Neural crest cell (in vitro differentiated cells): ENCODE data around the gene CDC6. TPM values are rescaled to one million over a fixed set of nuclear protein-coding genes. Genes with fewer than 3 reads are reported as not detected.

Source experiments
- DNase-seq: peaks from one replicate; pipeline ENCODE4 v3.0.0; 2021; ENCODE audit warnings: low read depth, mixed read lengths, low spot score
- H3K27ac Mint-ChIP-seq: one replicate; pipeline ENCODE4 v1.8.0; 2021; ENCODE audit warnings: mild to moderate bottlenecking, mixed read lengths; ENCODE audit not compliant: unreplicated experiment
- H3K27me3 Mint-ChIP-seq: 2 replicates; pipeline ENCODE4 v1.8.0; 2021; ENCODE audit warnings: low read depth, mild to moderate bottlenecking, mixed read lengths
- H3K36me3 Mint-ChIP-seq: 2 replicates; pipeline ENCODE4 v1.8.0; 2021; ENCODE audit warnings: low read depth, mild to moderate bottlenecking, mixed read lengths
- H3K4me1 Mint-ChIP-seq: 2 replicates; pipeline ENCODE4 v1.8.0; 2021; ENCODE audit warnings: mixed read lengths
- H3K4me3 Mint-ChIP-seq: one replicate; pipeline ENCODE4 v1.8.0; 2021; ENCODE audit warnings: mild to moderate bottlenecking, mixed read lengths
- H3K9me3 Mint-ChIP-seq: 2 replicates; pipeline ENCODE4 v1.8.0; 2021; ENCODE audit warnings: mixed read lengths
- CTCF ChIP-seq: fragments of 200-600 bp; sonication (generic); conservative IDR thresholded peaks from 2 replicates; pipeline ENCODE4 v1.5.0; 2021; ENCODE audit warnings: antibody characterized with exemption, mild to moderate bottlenecking
- total RNA-seq: library from RNA; stranded (reverse); gene quantifications from 2 replicates; pipeline ENCODE4 v1.2.1, GENCODE V29; 2021

CDC6 gene
- total RNA-seq, 1 donor from 2014 or later: 94.5 TPM

DNA sequence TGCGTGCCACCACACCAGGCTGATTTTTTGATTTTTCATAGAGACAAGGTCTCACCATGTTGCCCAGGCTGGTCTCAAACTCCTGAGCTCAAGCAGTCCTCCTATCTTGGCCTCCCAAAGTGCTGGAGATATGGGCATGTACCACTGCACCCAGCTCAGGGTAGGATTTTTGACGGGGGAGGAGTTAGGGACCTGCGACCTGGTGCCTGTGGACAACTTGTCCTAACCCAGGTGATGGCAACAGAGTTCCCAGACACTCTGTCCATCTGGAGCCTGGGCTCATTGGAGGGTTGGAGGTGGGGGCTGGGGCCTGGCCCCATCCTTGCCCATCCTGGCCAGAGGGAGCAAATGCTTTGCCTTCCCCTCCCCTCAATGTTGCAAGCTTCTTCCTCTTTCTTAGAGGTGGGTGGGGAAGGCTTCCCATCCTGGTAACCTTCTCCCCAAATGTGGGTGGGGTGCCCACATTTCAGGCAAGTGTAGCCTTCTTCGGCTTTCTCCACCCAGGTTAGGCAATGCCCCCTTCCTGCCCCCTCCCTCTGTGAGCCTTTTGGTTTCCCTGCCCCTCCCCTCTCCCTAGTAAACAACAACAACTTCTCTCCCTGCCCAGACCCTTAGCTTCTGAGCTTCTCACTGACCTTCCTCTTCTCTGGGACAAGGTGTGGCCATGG is 46.2 kb downstream of the CDC6 start:
- H3K27ac Mint-ChIP-seq: no peak overlapping the region
- no peaks in the 10 kb centered on the region for H3K27me3 Mint-ChIP-seq
- no peak for DNase-seq
- peaks cover 21% of the 10 kb centered on the region for H3K4me1 Mint-ChIP-seq
- H3K36me3 Mint-ChIP-seq: no peaks in the 10 kb centered on the region
- no peaks in the 10 kb centered on the region for H3K9me3 Mint-ChIP-seq
- no peak for TF ChIP-seq CTCF
- no peak overlapping the region for H3K4me3 Mint-ChIP-seq

DNA sequence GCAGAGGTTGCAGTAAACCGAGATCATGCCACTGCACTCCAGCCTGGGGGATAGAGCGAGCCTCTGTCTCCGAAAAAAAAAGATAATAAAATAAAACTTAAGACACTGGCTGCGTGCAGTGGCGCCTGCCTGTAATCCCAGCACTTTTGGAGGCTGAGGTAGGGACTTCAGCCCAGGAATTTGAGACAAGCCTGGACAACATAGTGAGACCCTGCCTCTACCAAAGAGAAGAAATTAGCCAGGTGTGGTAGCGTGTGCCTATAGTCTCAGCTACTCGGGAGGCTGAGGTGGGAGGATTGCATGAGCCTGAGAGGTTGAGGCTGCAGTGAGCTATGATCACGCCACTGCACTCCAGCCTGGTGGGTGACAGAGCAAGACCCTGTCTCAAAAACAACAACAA is 47.9 kb downstream of the CDC6 start:
- no peaks in the 10 kb centered on the region for H3K36me3 Mint-ChIP-seq
- H3K4me3 Mint-ChIP-seq: no peak overlapping the region
- H3K4me1 Mint-ChIP-seq: peaks cover 33% of the 10 kb centered on the region
- H3K9me3 Mint-ChIP-seq: no peaks in the 10 kb centered on the region
- DNase-seq: no peak
- TF ChIP-seq CTCF: no peak
- no peak overlapping the region for H3K27ac Mint-ChIP-seq
- no peaks in the 10 kb centered on the region for H3K27me3 Mint-ChIP-seq

- Mint-ChIP-seq H3K4me3 (peak overlapping the region; percentile 61), H3K27ac (no peak overlapping the region), H3K4me1 (peaks cover 38% of the 10 kb centered on the region), H3K9me3 (no peaks in the 10 kb centered on the region), H3K27me3 (no peaks in the 10 kb centered on the region), H3K36me3 (no peaks in the 10 kb centered on the region)
- TF ChIP-seq CTCF: no peak
- DNase-seq: no peak
Measured at GRCh38 chr17:40337351-40337750, 49.7 kb downstream of the CDC6 start.

- H3K9me3 Mint-ChIP-seq: no peaks in the 10 kb centered on the region
- no peaks in the 10 kb centered on the region for H3K36me3 Mint-ChIP-seq
- H3K4me3 Mint-ChIP-seq: peak overlapping the region; percentile 47
- H3K27ac Mint-ChIP-seq: no peak overlapping the region
- peaks cover 38% of the 10 kb centered on the region for H3K4me1 Mint-ChIP-seq
- H3K27me3 Mint-ChIP-seq: peaks cover 6% of the 10 kb centered on the region
- no peak for TF ChIP-seq CTCF
- no peak for DNase-seq
Measured at GRCh38 chr17:40338058-40338457, 50.4 kb downstream of the CDC6 start.

GRCh38 chr17:40338941-40339649 is 51.4 kb downstream of the CDC6 start:
- no peak for TF ChIP-seq CTCF
- Mint-ChIP-seq H3K27me3 (peaks cover 15% of the 10 kb centered on the region), H3K4me3 (peak overlapping the region; percentile 56), H3K9me3 (no peaks in the 10 kb centered on the region), H3K36me3 (no peaks in the 10 kb centered on the region), H3K4me1 (peaks cover 48% of the 10 kb centered on the region), H3K27ac (no peak overlapping the region)
- no peak for DNase-seq
